HepG2 (cell line): ENCODE data around the gene EPHB6.

Experiments used
- ATF7 ChIP-seq, 2 experiments: fragments of 450-650 bp in 1 of 2; sonication (generic) in 1 of 2; formaldehyde crosslinking in 1 of 2; IDR thresholded peaks; 2 replicates each; pipeline versions ENCODE4 v1.4.0 to v1.6.1; 2016 to 2020; ENCODE audit warnings: antibody characterized with exemption in 1 of 2, mild to moderate bottlenecking in 1 of 2, missing genetic modification reagents in 1 of 2
- ETV6 ChIP-seq: sonication (generic); formaldehyde crosslinking; conservative IDR thresholded peaks from 2 replicates; pipeline ENCODE4 v1.4.0; 2020; ENCODE audit warnings: missing genetic modification reagents
- FOXM1 ChIP-seq: sonication (generic); formaldehyde crosslinking; IDR thresholded peaks from 2 replicates; pipeline ENCODE4 v1.5.0; 2020; ENCODE audit warnings: missing genetic modification reagents
- HOXA9 ChIP-seq: sonication (generic); formaldehyde crosslinking; IDR thresholded peaks from 2 replicates; pipeline ENCODE4 v1.8.1; 2022; ENCODE audit warnings: missing genetic modification reagents, mild to moderate bottlenecking, moderate library complexity, borderline replicate concordance
- MTA1 ChIP-seq: sonication (generic); formaldehyde crosslinking; IDR thresholded peaks from 2 replicates; pipeline ENCODE4 v1.4.0; 2020; ENCODE audit warnings: missing genetic modification reagents, mild to moderate bottlenecking, borderline replicate concordance
- SIX1 ChIP-seq: sonication (generic); formaldehyde crosslinking; IDR thresholded peaks from 2 replicates; pipeline ENCODE4 v1.4.0; 2020; ENCODE audit warnings: missing genetic modification reagents, borderline replicate concordance
- TF ChIP-seq, protein P1 (sequence below): sonication (generic); formaldehyde crosslinking; IDR thresholded peaks from 2 replicates; pipeline ENCODE4 v1.4.0; 2020; ENCODE audit warnings: missing genetic modification reagents
- TF ChIP-seq, protein P2 (sequence below): sonication (generic); formaldehyde crosslinking; IDR thresholded peaks from 2 replicates; pipeline ENCODE4 v1.4.0; 2020; ENCODE audit warnings: mild to moderate bottlenecking, missing genetic modification reagents
- TF ChIP-seq, protein P3 (sequence below): sonication (generic); formaldehyde crosslinking; IDR thresholded peaks from 2 replicates; pipeline ENCODE4 v1.4.0; 2020; ENCODE audit warnings: missing genetic modification reagents
- TF ChIP-seq, protein P4 (sequence below): sonication (generic); formaldehyde crosslinking; IDR thresholded peaks from 2 replicates; pipeline ENCODE4 v1.5.0; 2020; ENCODE audit warnings: mild to moderate bottlenecking, missing genetic modification reagents, moderate library complexity

DNA sequence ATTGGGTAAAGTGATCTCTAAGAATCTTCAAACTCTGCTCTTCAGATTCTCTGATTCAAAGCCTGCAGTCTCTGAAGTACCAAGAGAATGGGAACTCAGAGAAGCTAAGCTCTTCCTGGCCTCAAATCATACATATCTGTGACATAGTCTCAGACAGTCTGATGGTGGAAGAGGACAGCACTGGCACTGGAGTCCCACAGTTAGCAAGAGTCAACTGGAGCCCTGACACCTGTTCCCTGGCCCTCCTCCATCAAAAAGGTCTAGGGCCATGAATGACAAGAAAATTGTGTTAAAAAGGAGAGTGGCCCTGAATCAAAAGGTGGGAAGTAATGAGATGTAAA, 46.4 kb upstream of the EPHB6 start:
- TF ChIP-seq, protein P1, sequence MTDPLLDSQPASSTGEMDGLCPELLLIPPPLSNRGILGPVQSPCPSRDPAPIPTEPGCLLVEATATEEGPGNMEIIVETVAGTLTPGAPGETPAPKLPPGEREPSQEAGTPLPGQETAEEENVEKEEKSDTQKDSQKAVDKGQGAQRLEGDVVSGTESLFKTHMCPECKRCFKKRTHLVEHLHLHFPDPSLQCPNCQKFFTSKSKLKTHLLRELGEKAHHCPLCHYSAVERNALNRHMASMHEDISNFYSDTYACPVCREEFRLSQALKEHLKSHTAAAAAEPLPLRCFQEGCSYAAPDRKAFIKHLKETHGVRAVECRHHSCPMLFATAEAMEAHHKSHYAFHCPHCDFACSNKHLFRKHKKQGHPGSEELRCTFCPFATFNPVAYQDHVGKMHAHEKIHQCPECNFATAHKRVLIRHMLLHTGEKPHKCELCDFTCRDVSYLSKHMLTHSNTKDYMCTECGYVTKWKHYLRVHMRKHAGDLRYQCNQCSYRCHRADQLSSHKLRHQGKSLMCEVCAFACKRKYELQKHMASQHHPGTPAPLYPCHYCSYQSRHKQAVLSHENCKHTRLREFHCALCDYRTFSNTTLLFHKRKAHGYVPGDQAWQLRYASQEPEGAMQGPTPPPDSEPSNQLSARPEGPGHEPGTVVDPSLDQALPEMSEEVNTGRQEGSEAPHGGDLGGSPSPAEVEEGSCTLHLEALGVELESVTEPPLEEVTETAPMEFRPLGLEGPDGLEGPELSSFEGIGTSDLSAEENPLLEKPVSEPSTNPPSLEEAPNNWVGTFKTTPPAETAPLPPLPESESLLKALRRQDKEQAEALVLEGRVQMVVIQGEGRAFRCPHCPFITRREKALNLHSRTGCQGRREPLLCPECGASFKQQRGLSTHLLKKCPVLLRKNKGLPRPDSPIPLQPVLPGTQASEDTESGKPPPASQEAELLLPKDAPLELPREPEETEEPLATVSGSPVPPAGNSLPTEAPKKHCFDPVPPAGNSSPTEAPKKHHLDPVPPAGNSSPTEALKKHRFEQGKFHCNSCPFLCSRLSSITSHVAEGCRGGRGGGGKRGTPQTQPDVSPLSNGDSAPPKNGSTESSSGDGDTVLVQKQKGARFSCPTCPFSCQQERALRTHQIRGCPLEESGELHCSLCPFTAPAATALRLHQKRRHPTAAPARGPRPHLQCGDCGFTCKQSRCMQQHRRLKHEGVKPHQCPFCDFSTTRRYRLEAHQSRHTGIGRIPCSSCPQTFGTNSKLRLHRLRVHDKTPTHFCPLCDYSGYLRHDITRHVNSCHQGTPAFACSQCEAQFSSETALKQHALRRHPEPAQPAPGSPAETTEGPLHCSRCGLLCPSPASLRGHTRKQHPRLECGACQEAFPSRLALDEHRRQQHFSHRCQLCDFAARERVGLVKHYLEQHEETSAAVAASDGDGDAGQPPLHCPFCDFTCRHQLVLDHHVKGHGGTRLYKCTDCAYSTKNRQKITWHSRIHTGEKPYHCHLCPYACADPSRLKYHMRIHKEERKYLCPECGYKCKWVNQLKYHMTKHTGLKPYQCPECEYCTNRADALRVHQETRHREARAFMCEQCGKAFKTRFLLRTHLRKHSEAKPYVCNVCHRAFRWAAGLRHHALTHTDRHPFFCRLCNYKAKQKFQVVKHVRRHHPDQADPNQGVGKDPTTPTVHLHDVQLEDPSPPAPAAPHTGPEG: no peak
- TF ChIP-seq ETV6 (CRISPR knock-in tag) (no peak), HOXA9 (CRISPR knock-in tag) (no peak), FOXM1 (CRISPR knock-in tag) (no peak), MTA1 (CRISPR knock-in tag) (no peak), ATF7 (IDR thresholded peaks at IDR 0.05) (no peak), ATF7 (CRISPR knock-in tag; IDR thresholded peaks at IDR 0.05) (no peak), SIX1 (CRISPR knock-in tag) (no peak)
- TF ChIP-seq, protein P2, sequence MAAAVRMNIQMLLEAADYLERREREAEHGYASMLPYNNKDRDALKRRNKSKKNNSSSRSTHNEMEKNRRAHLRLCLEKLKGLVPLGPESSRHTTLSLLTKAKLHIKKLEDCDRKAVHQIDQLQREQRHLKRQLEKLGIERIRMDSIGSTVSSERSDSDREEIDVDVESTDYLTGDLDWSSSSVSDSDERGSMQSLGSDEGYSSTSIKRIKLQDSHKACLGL (CRISPR knock-in tag): no peak
- TF ChIP-seq, protein P3, sequence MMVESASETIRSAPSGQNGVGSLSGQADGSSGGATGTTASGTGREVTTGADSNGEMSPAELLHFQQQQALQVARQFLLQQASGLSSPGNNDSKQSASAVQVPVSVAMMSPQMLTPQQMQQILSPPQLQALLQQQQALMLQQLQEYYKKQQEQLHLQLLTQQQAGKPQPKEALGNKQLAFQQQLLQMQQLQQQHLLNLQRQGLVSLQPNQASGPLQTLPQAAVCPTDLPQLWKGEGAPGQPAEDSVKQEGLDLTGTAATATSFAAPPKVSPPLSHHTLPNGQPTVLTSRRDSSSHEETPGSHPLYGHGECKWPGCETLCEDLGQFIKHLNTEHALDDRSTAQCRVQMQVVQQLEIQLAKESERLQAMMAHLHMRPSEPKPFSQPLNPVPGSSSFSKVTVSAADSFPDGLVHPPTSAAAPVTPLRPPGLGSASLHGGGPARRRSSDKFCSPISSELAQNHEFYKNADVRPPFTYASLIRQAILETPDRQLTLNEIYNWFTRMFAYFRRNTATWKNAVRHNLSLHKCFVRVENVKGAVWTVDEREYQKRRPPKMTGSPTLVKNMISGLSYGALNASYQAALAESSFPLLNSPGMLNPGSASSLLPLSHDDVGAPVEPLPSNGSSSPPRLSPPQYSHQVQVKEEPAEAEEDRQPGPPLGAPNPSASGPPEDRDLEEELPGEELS (CRISPR knock-in tag): no peak
- TF ChIP-seq, protein P4, sequence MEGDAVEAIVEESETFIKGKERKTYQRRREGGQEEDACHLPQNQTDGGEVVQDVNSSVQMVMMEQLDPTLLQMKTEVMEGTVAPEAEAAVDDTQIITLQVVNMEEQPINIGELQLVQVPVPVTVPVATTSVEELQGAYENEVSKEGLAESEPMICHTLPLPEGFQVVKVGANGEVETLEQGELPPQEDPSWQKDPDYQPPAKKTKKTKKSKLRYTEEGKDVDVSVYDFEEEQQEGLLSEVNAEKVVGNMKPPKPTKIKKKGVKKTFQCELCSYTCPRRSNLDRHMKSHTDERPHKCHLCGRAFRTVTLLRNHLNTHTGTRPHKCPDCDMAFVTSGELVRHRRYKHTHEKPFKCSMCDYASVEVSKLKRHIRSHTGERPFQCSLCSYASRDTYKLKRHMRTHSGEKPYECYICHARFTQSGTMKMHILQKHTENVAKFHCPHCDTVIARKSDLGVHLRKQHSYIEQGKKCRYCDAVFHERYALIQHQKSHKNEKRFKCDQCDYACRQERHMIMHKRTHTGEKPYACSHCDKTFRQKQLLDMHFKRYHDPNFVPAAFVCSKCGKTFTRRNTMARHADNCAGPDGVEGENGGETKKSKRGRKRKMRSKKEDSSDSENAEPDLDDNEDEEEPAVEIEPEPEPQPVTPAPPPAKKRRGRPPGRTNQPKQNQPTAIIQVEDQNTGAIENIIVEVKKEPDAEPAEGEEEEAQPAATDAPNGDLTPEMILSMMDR: no peak
